Breast epithelium (tissue), 4 donors: ENCODE measurements around the gene SF3B4. TPM values are rescaled to one million over a fixed set of nuclear protein-coding genes. Genes with fewer than 3 reads are reported as not detected.

Source experiments
- DNase-seq, 2 donors: peaks; one replicate each; pipeline ENCODE4 v3.0.0-alpha.2; 2019; ENCODE audit warnings: low spot score in 2 of 2
- H3K27ac ChIP-seq, 2 donors: fragments of 200-600 bp; sonication (generic) in 1 of 2; one replicate each; pipeline ENCODE4 v1.5.1; 2016 to 2019; ENCODE audit warnings: mild to moderate bottlenecking in 1 of 2
- H3K27me3 ChIP-seq, 2 donors: fragments of 200-600 bp; sonication (generic) in 1 of 2; one replicate each; pipeline versions ENCODE4 v1.5.1 to v1.6.0; 2017 to 2019; ENCODE audit warnings: control low read depth in 1 of 2, mild to moderate bottlenecking in 1 of 2
- H3K36me3 ChIP-seq: fragments of 200-600 bp; one replicate; pipeline ENCODE4 v1.5.1; 2019
- H3K4me1 ChIP-seq, 2 donors: fragments of 200-600 bp; sonication (generic); one replicate each; pipeline ENCODE4 v1.5.1; 2016 to 2019; ENCODE audit warnings: control low read depth in 1 of 2
- H3K4me3 ChIP-seq, 3 donors: fragments of 200-600 bp; sonication (generic); 1 replicate in 2 of 3; 2 replicates in 1 of 3; pipeline ENCODE4 v1.5.1; 2016 to 2019; ENCODE audit warnings: mild to moderate bottlenecking in 3 of 3, moderate library complexity in 2 of 3
- H3K9me3 ChIP-seq, 2 donors: fragments of 200-600 bp; sonication (generic) in 1 of 2; one replicate each; pipeline ENCODE4 v1.5.1; 2016 to 2019; ENCODE audit warnings: control low read depth in 1 of 2
- POLR2A ChIP-seq: fragments of 450-650 bp; IDR thresholded peaks from one replicate; pipeline ENCODE4 v1.6.1; 2016; ENCODE audit warnings: antibody characterized with exemption, mild to moderate bottlenecking, moderate library complexity
- POLR2AphosphoS5 ChIP-seq, 3 donors: sonication (generic); formaldehyde crosslinking; IDR thresholded peaks; one replicate each; pipeline ENCODE4 v1.6.1; 2017; ENCODE audit warnings: antibody characterized with exemption in 3 of 3
- intact Hi-C: fragments of 100-400 bp; cut with DNase I; formaldehyde crosslinking; loops from one replicate; pipeline ENCODE4 v1.15.1; 2023; ENCODE audit warnings: low total_unique reads
- total RNA-seq, 3 donors: library from RNA; depleted of rRNA; stranded (reverse); fragments of >200 nt; gene quantifications; one replicate each; pipeline ENCODE4 v1.1.0, GENCODE V29; 2016
- TF ChIP-seq, protein P1 (sequence below), 3 donors: fragments of 450-650 bp; IDR thresholded peaks; one replicate each; pipeline ENCODE4 v1.5.1; 2016 to 2017; ENCODE audit warnings: antibody characterized with exemption in 3 of 3, mild to moderate bottlenecking in 3 of 3, moderate library complexity in 3 of 3

The SF3B4 gene
- total RNA-seq, 3 donors from 2014 or later = 6.9 to 9.7 (median 7.4) TPM

- intact Hi-C loops = no loop called here
- Histone ChIP-seq H3K9me3 (no peaks in the 10 kb centered on the region), H3K4me1 (peaks cover 0 to 10% of the 10 kb centered on the region in 2 donors), H3K4me3 (no peak overlapping the region), H3K27ac (no peak overlapping the region), H3K27me3 (no peaks in the 10 kb centered on the region), H3K36me3 (no peaks in the 10 kb centered on the region)
- DNase-seq = no peak
- TF ChIP-seq POLR2AphosphoS5 (IDR thresholded peaks at IDR 0.05) = no peak
- TF ChIP-seq POLR2A = no peak
- TF ChIP-seq, protein P1, sequence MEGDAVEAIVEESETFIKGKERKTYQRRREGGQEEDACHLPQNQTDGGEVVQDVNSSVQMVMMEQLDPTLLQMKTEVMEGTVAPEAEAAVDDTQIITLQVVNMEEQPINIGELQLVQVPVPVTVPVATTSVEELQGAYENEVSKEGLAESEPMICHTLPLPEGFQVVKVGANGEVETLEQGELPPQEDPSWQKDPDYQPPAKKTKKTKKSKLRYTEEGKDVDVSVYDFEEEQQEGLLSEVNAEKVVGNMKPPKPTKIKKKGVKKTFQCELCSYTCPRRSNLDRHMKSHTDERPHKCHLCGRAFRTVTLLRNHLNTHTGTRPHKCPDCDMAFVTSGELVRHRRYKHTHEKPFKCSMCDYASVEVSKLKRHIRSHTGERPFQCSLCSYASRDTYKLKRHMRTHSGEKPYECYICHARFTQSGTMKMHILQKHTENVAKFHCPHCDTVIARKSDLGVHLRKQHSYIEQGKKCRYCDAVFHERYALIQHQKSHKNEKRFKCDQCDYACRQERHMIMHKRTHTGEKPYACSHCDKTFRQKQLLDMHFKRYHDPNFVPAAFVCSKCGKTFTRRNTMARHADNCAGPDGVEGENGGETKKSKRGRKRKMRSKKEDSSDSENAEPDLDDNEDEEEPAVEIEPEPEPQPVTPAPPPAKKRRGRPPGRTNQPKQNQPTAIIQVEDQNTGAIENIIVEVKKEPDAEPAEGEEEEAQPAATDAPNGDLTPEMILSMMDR (IDR thresholded peaks at IDR 0.05) = no peak
Observed at GRCh38 chr1:149967041-149967440, 39.4 kb upstream of the SF3B4 start.

DNA sequence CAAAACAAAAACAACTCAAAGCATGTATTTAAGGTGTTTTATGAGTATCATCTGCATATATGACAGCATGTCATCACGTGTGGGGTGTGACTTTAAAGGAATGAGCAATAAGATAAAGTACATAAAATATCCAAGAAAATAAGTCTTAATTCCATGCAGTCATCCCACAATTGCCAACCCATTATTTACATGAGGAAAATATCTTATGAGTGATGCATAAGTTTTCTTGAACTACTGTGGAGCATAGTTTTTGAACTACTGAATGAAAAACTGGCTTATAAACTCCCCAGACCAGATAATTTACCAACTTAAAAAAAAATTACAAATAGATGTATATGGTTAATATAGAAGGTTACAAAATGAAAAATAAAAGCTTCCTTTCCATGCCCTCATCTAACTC lies 38.8 kb upstream of the SF3B4 start:
- intact Hi-C loops = no loop called here
- no peaks in the 10 kb centered on the region for H3K36me3 ChIP-seq

DNA sequence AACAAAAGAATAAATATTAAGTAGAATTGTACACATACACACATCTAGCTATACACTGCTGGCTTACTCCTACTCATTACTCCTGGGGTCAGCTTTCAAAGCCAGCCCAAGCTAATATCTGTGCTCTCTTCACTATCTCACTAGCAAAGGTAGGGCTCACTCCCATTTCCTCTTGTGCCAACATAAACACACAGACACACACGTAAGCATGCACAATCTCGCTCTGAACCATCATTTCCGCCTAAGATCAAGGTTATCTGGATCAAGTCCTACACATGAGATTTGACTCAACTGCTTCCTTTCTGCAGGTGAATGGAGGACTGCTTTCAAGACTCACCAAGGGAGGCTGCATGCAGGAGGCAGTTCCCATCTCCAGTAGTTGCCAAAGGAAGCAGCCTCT lies 37.8 kb upstream of the SF3B4 start:
- Histone ChIP-seq H3K4me1 (peaks cover 0 to 10% of the 10 kb centered on the region in 2 donors), H3K27me3 (no peaks in the 10 kb centered on the region), H3K27ac (no peak overlapping the region), H3K36me3 (no peaks in the 10 kb centered on the region), H3K9me3 (no peaks in the 10 kb centered on the region), H3K4me3 (no peak overlapping the region)
- no peak for TF ChIP-seq POLR2AphosphoS5 (IDR thresholded peaks at IDR 0.05)
- TF ChIP-seq, protein P1 (IDR thresholded peaks at IDR 0.05) = no peak
- no peak for TF ChIP-seq POLR2A
- intact Hi-C loops = no loop called here
- no peak for DNase-seq

More for the DNA sequence above, 38.8 kb upstream of the SF3B4 start:
- Histone ChIP-seq H3K9me3 (no peaks in the 10 kb centered on the region), H3K27me3 (no peaks in the 10 kb centered on the region), H3K4me3 (no peak overlapping the region), H3K4me1 (peaks cover 0 to 10% of the 10 kb centered on the region in 2 donors), H3K27ac (no peak overlapping the region)
- no peak for DNase-seq
- TF ChIP-seq POLR2A (no peak), POLR2AphosphoS5 (IDR thresholded peaks at IDR 0.05) (no peak)
- TF ChIP-seq, protein P1 (IDR thresholded peaks at IDR 0.05) = no peak

DNA sequence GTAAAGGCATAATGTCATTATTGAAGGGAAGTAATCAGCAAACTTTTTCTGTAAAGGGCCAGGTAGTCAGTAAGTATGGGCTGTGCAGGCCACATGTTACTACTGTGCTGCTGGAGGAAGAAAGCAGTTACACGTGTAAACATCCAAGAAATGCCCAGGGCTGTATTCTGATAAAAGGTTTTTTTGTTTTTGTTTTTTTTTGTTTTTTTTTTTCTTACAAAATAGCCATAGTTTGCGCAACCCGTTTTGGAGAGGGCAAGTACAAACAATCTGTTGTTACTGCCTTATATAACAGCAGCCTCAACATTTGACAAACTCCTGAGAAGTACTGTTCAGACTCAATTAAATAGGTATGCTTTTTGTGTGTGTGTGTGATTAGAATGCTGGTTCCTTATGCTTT lies 35.8 kb upstream of the SF3B4 start:
- Histone ChIP-seq H3K36me3 (no peaks in the 10 kb centered on the region), H3K27me3 (no peaks in the 10 kb centered on the region), H3K4me3 (no peak overlapping the region), H3K27ac (peak overlapping the region; percentile 60 to 72), H3K4me1 (peaks cover 0 to 10% of the 10 kb centered on the region in 2 donors), H3K9me3 (no peaks in the 10 kb centered on the region)
- intact Hi-C loops = no loop called here
- TF ChIP-seq, protein P1 (IDR thresholded peaks at IDR 0.05) = no peak
- TF ChIP-seq POLR2AphosphoS5 (IDR thresholded peaks at IDR 0.05) (no peak), POLR2A (no peak)
- DNase-seq = no peak

GRCh38 chr1:149962736-149963135 lies 35.1 kb upstream of the SF3B4 start:
- Histone ChIP-seq H3K27me3 (no peaks in the 10 kb centered on the region), H3K9me3 (no peaks in the 10 kb centered on the region), H3K27ac (peak overlapping the region; percentile 60 to 74), H3K4me1 (peaks cover 0 to 10% of the 10 kb centered on the region in 2 donors), H3K4me3 (no peak overlapping the region), H3K36me3 (no peaks in the 10 kb centered on the region)
- intact Hi-C loops = no loop called here
- TF ChIP-seq POLR2A (no peak), POLR2AphosphoS5 (IDR thresholded peaks at IDR 0.05) (no peak)
- TF ChIP-seq, protein P1 (IDR thresholded peaks at IDR 0.05) = no peak
- no peak for DNase-seq
